Transverse colon (tissue), 4 donors: ENCODE measurements around the gene DMD.

ENCODE experiments used
- CTCF ChIP-seq, 5 experiments: fragments of 200-600 bp in 3 of 5; fragments of 450-650 bp in 2 of 5; sonication (generic) in 3 of 5; IDR thresholded peaks; 1 replicate in 2 of 5; 2 replicates in 3 of 5; pipeline ENCODE4 v1.5.1; 2016 to 2017; ENCODE audit warnings: antibody characterized with exemption in 5 of 5, inconsistent platforms in 3 of 5, mild to moderate bottlenecking in 2 of 5, moderate library complexity in 1 of 5
- POLR2AphosphoS5 ChIP-seq, 3 donors: sonication (generic); formaldehyde crosslinking; IDR thresholded peaks; one replicate each; pipeline ENCODE4 v1.6.1; 2016; ENCODE audit warnings: antibody characterized with exemption in 3 of 3

GRCh38 chrX:31445542-31445941 lies 1765.8 kb downstream of the DMD start:
- no peak for TF ChIP-seq POLR2AphosphoS5 (IDR thresholded peaks at IDR 0.05)
- TF ChIP-seq CTCF (IDR thresholded peaks at IDR 0.05): no peak
